ENCODE results near the gene MIXL1. TPM values are rescaled to one million over a fixed set of nuclear protein-coding genes. Genes with fewer than 3 reads are reported as not detected.

MIXL1 gene
- total RNA-seq, 6 donors from 2014 or later, result 0.20 TPM; not detected in 5

DNA sequence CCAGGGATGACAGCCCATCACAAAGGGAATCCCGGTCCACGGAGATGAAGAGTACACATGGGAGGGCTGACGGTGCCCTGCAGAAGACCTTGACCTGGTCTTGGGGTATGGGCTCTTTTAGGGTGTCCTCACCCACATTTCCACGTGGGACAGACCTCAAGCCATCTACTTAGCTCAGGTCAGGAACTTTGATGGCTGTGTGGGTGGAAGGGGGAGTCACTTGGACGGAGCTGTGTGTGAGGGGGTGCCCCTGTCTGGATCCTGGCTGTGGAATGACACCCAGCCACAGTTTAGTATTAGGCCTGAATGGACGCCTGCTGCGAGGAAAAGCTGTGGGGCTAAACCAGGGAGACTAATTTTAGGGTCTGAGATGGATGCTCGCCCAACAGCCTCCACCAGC, 10.9 kb upstream of the MIXL1 start:
- no peaks in the 10 kb centered on the region for H3K36me3 ChIP-seq
- DNase-seq (no peak), ATAC-seq (ENCODE audit: low FRiP score in 2 of 2) (no peak)
- H3K9me3 ChIP-seq, result no peaks in the 10 kb centered on the region
- TF ChIP-seq CTCF (IDR thresholded peaks at IDR 0.05) (no peak), POLR2AphosphoS5 (IDR thresholded peaks at IDR 0.05) (no peak), POLR2A (IDR thresholded peaks at IDR 0.05) (no peak), EP300 (IDR thresholded peaks at IDR 0.05) (no peak)
- no peak overlapping the region for H3K27ac ChIP-seq
- WGBS, 2 donors, result 82 to 86% methylated on average over 4 to 8 of the region's 8 CpGs
- no peaks in the 10 kb centered on the region for H3K4me1 ChIP-seq
- no peak overlapping the region for H3K4me3 ChIP-seq
- no peaks in the 10 kb centered on the region for H3K27me3 ChIP-seq

GRCh38 chr1:226215239-226215638, 8.2 kb upstream of the MIXL1 start:
- no peak for DNase-seq
- H3K27ac ChIP-seq, result no peak overlapping the region
- TF ChIP-seq EP300 (IDR thresholded peaks at IDR 0.05), result no peak
- TF ChIP-seq CTCF (IDR thresholded peaks at IDR 0.05), result no peak
- TF ChIP-seq POLR2AphosphoS5 (IDR thresholded peaks at IDR 0.05), result no peak
- no peak for TF ChIP-seq POLR2A (IDR thresholded peaks at IDR 0.05)
- no peaks in the 10 kb centered on the region for H3K36me3 ChIP-seq
- 77 to 86% methylated on average over 5 of the region's 5 CpGs for WGBS, 2 donors
- peak in 1 of 2 donors; percentile 31 for ATAC-seq (ENCODE audit: low FRiP score in 2 of 2)
- H3K4me3 ChIP-seq, result no peak overlapping the region
- H3K27me3 ChIP-seq, result no peaks in the 10 kb centered on the region
- no peaks in the 10 kb centered on the region for H3K4me1 ChIP-seq
- H3K9me3 ChIP-seq, result no peaks in the 10 kb centered on the region

DNA sequence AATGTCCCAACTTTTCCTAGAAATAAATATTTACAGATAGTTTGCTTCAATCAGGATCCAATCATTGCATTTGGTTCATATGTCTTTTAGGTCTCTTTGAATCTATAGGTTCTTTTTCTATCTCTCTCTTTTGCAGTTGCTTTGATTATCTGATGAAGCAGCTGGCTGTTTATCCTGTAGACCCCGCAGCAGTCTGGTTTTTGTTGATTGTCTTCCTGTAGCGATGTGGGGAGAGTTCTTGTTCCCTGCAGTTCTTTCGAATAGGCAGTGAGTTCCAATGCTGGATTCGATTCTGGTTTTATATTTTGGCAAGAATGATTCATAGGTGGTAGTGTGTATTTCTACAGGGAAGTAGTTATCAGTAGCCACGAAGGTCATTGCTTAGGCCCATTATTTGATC, 7.4 kb upstream of the MIXL1 start:
- DNase-seq (no peak), ATAC-seq (ENCODE audit: low FRiP score in 2 of 2) (no peak)
- no peaks in the 10 kb centered on the region for H3K36me3 ChIP-seq
- H3K4me1 ChIP-seq, result no peaks in the 10 kb centered on the region
- H3K4me3 ChIP-seq, result no peak overlapping the region
- 61 to 67% methylated on average over 5 of the region's 5 CpGs for WGBS, 2 donors
- H3K9me3 ChIP-seq, result no peaks in the 10 kb centered on the region
- no peaks in the 10 kb centered on the region for H3K27me3 ChIP-seq
- no peak overlapping the region for H3K27ac ChIP-seq
- TF ChIP-seq CTCF (IDR thresholded peaks at IDR 0.05) (no peak), EP300 (IDR thresholded peaks at IDR 0.05) (no peak), POLR2A (IDR thresholded peaks at IDR 0.05) (no peak), POLR2AphosphoS5 (IDR thresholded peaks at IDR 0.05) (no peak)

DNA sequence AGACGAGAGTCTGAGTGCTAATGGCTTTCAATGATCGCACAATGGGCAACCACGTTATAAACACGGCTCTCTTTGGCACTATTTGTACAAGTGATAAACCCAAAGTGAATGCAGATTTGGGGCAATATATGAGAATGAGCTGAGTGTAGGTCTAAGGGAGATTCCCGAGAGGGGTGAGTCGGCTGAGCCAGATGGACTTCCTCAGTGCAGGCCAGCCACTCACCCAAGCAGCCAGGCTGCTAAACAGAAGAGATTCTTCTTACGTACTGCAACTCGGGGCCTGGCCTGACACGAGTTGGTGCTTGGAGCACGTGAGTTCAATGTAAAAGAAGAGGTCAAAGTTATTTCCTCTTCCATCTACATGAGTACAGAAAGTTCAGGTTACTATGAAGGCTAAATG, 6.2 kb upstream of the MIXL1 start:
- Histone ChIP-seq H3K27me3 (no peaks in the 10 kb centered on the region), H3K9me3 (no peaks in the 10 kb centered on the region), H3K27ac (no peak overlapping the region), H3K36me3 (no peaks in the 10 kb centered on the region), H3K4me3 (no peak overlapping the region), H3K4me1 (no peaks in the 10 kb centered on the region)
- ATAC-seq (ENCODE audit: low FRiP score in 2 of 2), result no peak
- TF ChIP-seq POLR2A (IDR thresholded peaks at IDR 0.05) (no peak), CTCF (IDR thresholded peaks at IDR 0.05) (no peak), EP300 (IDR thresholded peaks at IDR 0.05) (no peak), POLR2AphosphoS5 (IDR thresholded peaks at IDR 0.05) (no peak)
- WGBS, 2 donors, result 78 to 83% methylated on average over 10 of the region's 10 CpGs
- DNase-seq, result no peak

DNA sequence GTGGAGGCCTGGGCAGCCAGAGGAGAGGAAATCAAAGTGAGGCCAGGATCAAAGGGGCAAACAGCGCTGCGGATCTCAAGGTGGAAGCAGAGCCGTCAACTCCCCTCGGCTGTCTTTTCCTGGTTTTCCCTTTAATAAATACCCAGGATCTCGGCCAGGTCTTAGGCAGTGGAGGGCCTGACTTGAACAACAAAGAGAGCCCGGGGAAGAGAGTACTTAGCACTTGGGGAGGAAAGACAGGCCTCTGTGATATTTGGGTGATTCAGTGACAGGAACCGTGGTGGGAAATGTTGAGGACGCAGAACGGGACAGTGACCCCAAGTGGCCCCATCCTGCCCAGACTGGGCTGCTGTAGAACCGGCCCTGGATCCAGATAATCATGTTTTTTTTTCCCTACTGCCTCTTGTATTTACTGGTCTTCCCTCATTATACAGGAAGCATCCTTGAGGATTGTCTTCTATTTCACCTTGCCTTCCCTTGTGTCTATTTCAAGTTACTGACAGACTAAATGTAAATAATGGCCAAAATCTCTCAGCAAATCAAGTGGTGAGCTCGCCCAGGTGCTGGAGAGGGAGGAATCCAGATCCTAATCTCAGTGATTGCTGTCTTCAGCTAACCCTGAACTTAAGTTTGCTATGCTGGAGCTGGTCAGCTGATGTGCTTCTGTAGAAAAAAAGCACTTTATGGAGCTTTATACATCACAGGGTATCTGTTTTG, 2.8 kb upstream of the MIXL1 start:
- Histone ChIP-seq H3K27me3 (peaks cover 0 to 14% (median 7%) of the 10 kb centered on the region in 4 donors), H3K4me1 (peaks cover 11 to 14% (median 12%) of the 10 kb centered on the region in 4 donors), H3K27ac (no peak overlapping the region), H3K9me3 (no peaks in the 10 kb centered on the region), H3K36me3 (no peaks in the 10 kb centered on the region), H3K4me3 (no peak overlapping the region)
- no peak for DNase-seq
- 48 to 53% methylated on average over 11 of the region's 11 CpGs for WGBS, 2 donors
- no peak for ATAC-seq (ENCODE audit: low FRiP score in 2 of 2)
- TF ChIP-seq POLR2AphosphoS5 (IDR thresholded peaks at IDR 0.05) (no peak), CTCF (IDR thresholded peaks at IDR 0.05) (no peak), EP300 (IDR thresholded peaks at IDR 0.05) (no peak), POLR2A (IDR thresholded peaks at IDR 0.05) (no peak)

All from upper lobe of left lung (tissue), 6 donors.